K562 (cell line): Measurements from ENCODE around the gene HSDL2. TPM values are rescaled to one million over a fixed set of nuclear protein-coding genes. Genes with fewer than 3 reads are reported as not detected.
A peak's percentile ranks its signal among the peaks of the same experiment; 100 is the strongest.

ENCODE experiments used
- CBX2 ChIP-seq: fragments of 200-600 bp; sonication (generic); IDR thresholded peaks from one replicate; pipeline ENCODE4 v1.6.1; 2012; ENCODE audit warnings: mild to moderate bottlenecking, low read length, inconsistent platforms; ENCODE audit not compliant: insufficient read depth, poor library complexity, severe bottlenecking
- EP300 ChIP-seq: IDR thresholded peaks from 2 replicates; pipeline ENCODE4 v1.6.1; 2012; ENCODE audit warnings: low read length, improper control_type of control experiment
- KAT2B ChIP-seq: IDR thresholded peaks from one replicate; pipeline ENCODE4 v1.6.1; 2012; ENCODE audit warnings: low read depth, mild to moderate bottlenecking, control low read depth, inconsistent platforms, low read length, moderate library complexity
- KLF10 ChIP-seq: fragments of 250-450 bp; sonication (Bioruptor Pico); IDR thresholded peaks from 2 replicates; pipeline ENCODE4 v1.6.1; 2021; ENCODE audit warnings: matching md5 sums
- RB1 ChIP-seq: fragments of 450-650 bp; IDR thresholded peaks from 2 replicates; pipeline ENCODE4 v1.6.1; 2017; ENCODE audit warnings: low read depth, mild to moderate bottlenecking
- TBL1XR1 ChIP-seq, 2 experiments: IDR thresholded peaks; 2 replicates each; pipeline ENCODE4 v1.6.1; 2012; ENCODE audit warnings: improper control_type of control experiment in 2 of 2, low read length in 2 of 2, mild to moderate bottlenecking in 1 of 2
- TEAD2 ChIP-seq: fragments of 450-650 bp; IDR thresholded peaks from 2 replicates; pipeline ENCODE4 v1.6.1; 2016; ENCODE audit warnings: missing genetic modification characterization, control low read depth, missing compliant biosample characterization
- ZKSCAN8 ChIP-seq: fragments of 200-800 bp; sonication (Bioruptor generic); IDR thresholded peaks from 2 replicates; pipeline ENCODE4 v1.6.1; 2016; ENCODE audit warnings: missing genetic modification characterization, missing compliant biosample characterization
- ZNF584 ChIP-seq: fragments of 200-800 bp; sonication (Bioruptor generic); IDR thresholded peaks from 2 replicates; pipeline ENCODE4 v1.6.1; 2016; ENCODE audit warnings: low read depth, mild to moderate bottlenecking, missing genetic modification characterization, missing compliant biosample characterization
- polyA plus RNA-seq, 8 experiments: library from polyadenylated mRNA; depleted of rRNA in 4 of 8; stranded (reverse) in 5 of 8; unstranded in 3 of 8; fragments of >200 nt; fragmentation: Nextera tagmentation in 2 of 8; fragmentation: Illumina TruSeq in 1 of 8; extraction: Ambion mirVana in 2 of 8; extraction: Trizol in 1 of 8; gene quantifications; 2 replicates each; pipeline versions ENCODE4 v1.2.1 to v1.2.3, GENCODE V29; 2011 to 2014; ENCODE audit warnings: inconsistent platforms in 1 of 8, missing spikeins in 1 of 8
- total RNA-seq, 7 experiments: library from RNA; depleted of rRNA in 6 of 7; stranded (reverse); fragments of >200 nt in 6 of 7; fragmentation: Illumina TruSeq in 2 of 7; extraction: Trizol in 2 of 7; gene quantifications; 2 replicates each; pipeline versions ENCODE4 v1.2.1 to v1.2.3, GENCODE V29; 2011 to 2021; ENCODE audit warnings: low replicate concordance in 1 of 7
- TF ChIP-seq, protein P1 (sequence below): fragments of 450-650 bp; formaldehyde crosslinking; IDR thresholded peaks from 2 replicates; pipeline ENCODE4 v1.4.0; 2022; ENCODE audit warnings: missing genetic modification characterization
- TF ChIP-seq, protein P2 (sequence below): fragments of 250-450 bp; sonication (Bioruptor Pico); IDR thresholded peaks from 2 replicates; pipeline ENCODE4 v1.4.0; 2020; ENCODE audit warnings: borderline replicate concordance
- TF ChIP-seq, protein P3 (sequence below): fragments of 450-650 bp; IDR thresholded peaks from 2 replicates; pipeline ENCODE4 v1.6.1; 2016
- TF ChIP-seq, protein P4 (sequence below), 2 experiments: fragments of 450-650 bp in 1 of 2; sonication (generic) in 1 of 2; formaldehyde crosslinking in 1 of 2; IDR thresholded peaks in 1 of 2; conservative IDR thresholded peaks in 1 of 2; 2 replicates each; pipeline versions ENCODE4 v1.6.1 to v1.8.1; 2016 to 2023; ENCODE audit warnings: mild to moderate bottlenecking in 2 of 2, moderate library complexity in 2 of 2, inconsistent platforms in 1 of 2, missing genetic modification reagents in 1 of 2
- TF ChIP-seq, protein P5 (sequence below): sonication (generic); formaldehyde crosslinking; IDR thresholded peaks from 2 replicates; pipeline ENCODE4 v1.8.0; 2022; ENCODE audit warnings: mild to moderate bottlenecking, missing genetic modification reagents
- TF ChIP-seq, protein P6 (sequence below): fragments of 450-650 bp; formaldehyde crosslinking; conservative IDR thresholded peaks from 2 replicates; pipeline ENCODE4 v1.4.0; 2022; ENCODE audit warnings: mild to moderate bottlenecking, missing genetic modification characterization

Gene HSDL2
- total and polyA plus RNA-seq, 9 of the 15 experiments (the other 6 are each of a cell fraction or from before 2014, with no cell fraction given) = 22.8 to 74.1 (median 35.6) TPM

DNA sequence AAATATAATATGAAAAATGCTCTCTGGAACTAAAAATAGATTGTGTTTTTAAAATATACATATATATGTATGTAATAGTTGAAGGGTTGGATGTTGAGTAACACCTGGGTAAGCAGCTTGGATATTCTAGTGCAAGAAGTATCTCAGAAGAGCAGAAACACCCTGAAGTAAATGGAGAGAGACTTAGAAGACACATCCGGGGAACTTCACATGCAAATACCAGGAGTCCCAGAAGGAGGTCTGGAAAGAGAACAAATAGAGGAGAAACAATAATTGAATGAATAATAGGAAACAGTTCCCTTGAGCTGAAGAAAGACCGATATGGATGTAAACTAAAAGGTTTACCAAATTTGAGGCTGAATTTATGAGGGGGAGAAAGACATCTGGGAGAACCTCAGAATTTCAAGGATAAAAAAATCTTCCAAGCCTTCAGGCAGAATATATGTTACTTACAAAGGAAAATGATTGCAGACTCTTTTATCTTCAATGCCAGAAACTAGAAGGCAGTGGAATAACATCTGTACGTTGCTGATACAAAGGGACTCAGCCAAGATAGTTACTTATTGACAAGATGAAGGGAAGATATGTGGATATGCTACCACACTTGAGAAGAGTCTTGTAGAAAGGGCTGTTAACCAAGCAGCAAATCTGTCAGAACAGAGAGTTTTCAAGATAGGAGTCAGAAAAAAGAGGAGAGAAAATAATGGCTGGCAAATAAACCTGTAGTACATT lies 42.7 kb downstream of the HSDL2 start (continued):
- TF ChIP-seq, protein P1, sequence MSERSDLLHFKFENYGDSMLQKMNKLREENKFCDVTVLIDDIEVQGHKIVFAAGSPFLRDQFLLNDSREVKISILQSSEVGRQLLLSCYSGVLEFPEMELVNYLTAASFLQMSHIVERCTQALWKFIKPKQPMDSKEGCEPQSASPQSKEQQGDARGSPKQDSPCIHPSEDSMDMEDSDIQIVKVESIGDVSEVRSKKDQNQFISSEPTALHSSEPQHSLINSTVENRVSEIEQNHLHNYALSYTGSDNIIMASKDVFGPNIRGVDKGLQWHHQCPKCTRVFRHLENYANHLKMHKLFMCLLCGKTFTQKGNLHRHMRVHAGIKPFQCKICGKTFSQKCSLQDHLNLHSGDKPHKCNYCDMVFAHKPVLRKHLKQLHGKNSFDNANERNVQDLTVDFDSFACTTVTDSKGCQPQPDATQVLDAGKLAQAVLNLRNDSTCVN (CRISPR knock-in tag) = no peak
- TF ChIP-seq TBL1XR1 (IDR thresholded peaks at IDR 0.05; ENCODE audit: low read length in 2 of 2) = peak in 1 of 2 experiments; percentile 98; a peak in 2 of 4 replicates
- peak; percentile 25; the same call in 1 of the 2 replicates for TF ChIP-seq RB1
- TF ChIP-seq KAT2B = no peak
- no peak for TF ChIP-seq TEAD2 (tag)
- TF ChIP-seq EP300 = peak; percentile 99
- TF ChIP-seq ZKSCAN8 (CRISPR knock-in tag) = peak; percentile 55; the same call in 1 of the 2 replicates
- TF ChIP-seq, protein P2, sequence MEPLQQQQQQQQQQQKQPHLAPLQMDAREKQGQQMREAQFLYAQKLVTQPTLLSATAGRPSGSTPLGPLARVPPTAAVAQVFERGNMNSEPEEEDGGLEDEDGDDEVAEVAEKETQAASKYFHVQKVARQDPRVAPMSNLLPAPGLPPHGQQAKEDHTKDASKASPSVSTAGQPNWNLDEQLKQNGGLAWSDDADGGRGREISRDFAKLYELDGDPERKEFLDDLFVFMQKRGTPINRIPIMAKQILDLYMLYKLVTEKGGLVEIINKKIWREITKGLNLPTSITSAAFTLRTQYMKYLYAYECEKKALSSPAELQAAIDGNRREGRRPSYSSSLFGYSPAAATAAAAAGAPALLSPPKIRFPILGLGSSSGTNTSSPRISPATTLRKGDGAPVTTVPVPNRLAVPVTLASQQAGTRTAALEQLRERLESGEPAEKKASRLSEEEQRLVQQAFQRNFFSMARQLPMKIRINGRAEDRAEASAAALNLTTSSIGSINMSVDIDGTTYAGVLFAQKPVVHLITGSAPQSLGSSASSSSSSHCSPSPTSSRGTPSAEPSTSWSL (CRISPR knock-in tag) = no peak
- no peak for TF ChIP-seq KLF10 (CRISPR knock-in tag)
- TF ChIP-seq, protein P3, sequence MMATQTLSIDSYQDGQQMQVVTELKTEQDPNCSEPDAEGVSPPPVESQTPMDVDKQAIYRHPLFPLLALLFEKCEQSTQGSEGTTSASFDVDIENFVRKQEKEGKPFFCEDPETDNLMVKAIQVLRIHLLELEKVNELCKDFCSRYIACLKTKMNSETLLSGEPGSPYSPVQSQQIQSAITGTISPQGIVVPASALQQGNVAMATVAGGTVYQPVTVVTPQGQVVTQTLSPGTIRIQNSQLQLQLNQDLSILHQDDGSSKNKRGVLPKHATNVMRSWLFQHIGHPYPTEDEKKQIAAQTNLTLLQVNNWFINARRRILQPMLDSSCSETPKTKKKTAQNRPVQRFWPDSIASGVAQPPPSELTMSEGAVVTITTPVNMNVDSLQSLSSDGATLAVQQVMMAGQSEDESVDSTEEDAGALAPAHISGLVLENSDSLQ = peak; percentile 83
- no peak for TF ChIP-seq CBX2
- TF ChIP-seq, protein P4, sequence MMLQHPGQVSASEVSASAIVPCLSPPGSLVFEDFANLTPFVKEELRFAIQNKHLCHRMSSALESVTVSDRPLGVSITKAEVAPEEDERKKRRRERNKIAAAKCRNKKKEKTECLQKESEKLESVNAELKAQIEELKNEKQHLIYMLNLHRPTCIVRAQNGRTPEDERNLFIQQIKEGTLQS (IDR thresholded peaks at IDR 0.05) = peak; percentile 63; the same call in 1 of the 2 replicates
- TF ChIP-seq, protein P4 (CRISPR knock-in tag; conservative IDR thresholded peaks at IDR 0.05) = no peak
- TF ChIP-seq ZNF584 = 0 out of 2 replicates have a peak, but pooled peaks have one; percentile 14
- TF ChIP-seq, protein P5, sequence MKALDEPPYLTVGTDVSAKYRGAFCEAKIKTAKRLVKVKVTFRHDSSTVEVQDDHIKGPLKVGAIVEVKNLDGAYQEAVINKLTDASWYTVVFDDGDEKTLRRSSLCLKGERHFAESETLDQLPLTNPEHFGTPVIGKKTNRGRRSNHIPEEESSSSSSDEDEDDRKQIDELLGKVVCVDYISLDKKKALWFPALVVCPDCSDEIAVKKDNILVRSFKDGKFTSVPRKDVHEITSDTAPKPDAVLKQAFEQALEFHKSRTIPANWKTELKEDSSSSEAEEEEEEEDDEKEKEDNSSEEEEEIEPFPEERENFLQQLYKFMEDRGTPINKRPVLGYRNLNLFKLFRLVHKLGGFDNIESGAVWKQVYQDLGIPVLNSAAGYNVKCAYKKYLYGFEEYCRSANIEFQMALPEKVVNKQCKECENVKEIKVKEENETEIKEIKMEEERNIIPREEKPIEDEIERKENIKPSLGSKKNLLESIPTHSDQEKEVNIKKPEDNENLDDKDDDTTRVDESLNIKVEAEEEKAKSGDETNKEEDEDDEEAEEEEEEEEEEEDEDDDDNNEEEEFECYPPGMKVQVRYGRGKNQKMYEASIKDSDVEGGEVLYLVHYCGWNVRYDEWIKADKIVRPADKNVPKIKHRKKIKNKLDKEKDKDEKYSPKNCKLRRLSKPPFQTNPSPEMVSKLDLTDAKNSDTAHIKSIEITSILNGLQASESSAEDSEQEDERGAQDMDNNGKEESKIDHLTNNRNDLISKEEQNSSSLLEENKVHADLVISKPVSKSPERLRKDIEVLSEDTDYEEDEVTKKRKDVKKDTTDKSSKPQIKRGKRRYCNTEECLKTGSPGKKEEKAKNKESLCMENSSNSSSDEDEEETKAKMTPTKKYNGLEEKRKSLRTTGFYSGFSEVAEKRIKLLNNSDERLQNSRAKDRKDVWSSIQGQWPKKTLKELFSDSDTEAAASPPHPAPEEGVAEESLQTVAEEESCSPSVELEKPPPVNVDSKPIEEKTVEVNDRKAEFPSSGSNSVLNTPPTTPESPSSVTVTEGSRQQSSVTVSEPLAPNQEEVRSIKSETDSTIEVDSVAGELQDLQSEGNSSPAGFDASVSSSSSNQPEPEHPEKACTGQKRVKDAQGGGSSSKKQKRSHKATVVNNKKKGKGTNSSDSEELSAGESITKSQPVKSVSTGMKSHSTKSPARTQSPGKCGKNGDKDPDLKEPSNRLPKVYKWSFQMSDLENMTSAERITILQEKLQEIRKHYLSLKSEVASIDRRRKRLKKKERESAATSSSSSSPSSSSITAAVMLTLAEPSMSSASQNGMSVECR = no peak
- TF ChIP-seq, protein P6, sequence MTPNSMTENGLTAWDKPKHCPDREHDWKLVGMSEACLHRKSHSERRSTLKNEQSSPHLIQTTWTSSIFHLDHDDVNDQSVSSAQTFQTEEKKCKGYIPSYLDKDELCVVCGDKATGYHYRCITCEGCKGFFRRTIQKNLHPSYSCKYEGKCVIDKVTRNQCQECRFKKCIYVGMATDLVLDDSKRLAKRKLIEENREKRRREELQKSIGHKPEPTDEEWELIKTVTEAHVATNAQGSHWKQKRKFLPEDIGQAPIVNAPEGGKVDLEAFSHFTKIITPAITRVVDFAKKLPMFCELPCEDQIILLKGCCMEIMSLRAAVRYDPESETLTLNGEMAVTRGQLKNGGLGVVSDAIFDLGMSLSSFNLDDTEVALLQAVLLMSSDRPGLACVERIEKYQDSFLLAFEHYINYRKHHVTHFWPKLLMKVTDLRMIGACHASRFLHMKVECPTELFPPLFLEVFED (CRISPR knock-in tag) = no peak
